Measurements from ENCODE around the gene STPG3. TPM values are rescaled to one million over a fixed set of nuclear protein-coding genes. Genes with fewer than 3 reads are reported as not detected.
A peak's percentile ranks its signal among the peaks of the same experiment; 100 is the strongest.

STPG3 gene
- total and polyA plus RNA-seq, 2 of the 13 experiments (the other 11 are each of a cell fraction or from before 2014, with no cell fraction given): not detected

GRCh38 chr9:137241490-137242268, 9.4 kb upstream of the STPG3 start (continued):
- TF ChIP-seq NONO (IDR thresholded peaks at IDR 0.05): no peak
- no peak for TF ChIP-seq NONO (CRISPR knock-in tag; conservative IDR thresholded peaks at IDR 0.05)
- no peak for TF ChIP-seq NFYC (CRISPR knock-in tag; IDR thresholded peaks at IDR 0.05)
- TF ChIP-seq CTCF (CRISPR knock-in tag; IDR thresholded peaks at IDR 0.05): peak; percentile 7; the same call in 1 of the 2 replicates
- no peak for TF ChIP-seq ZNF775 (CRISPR knock-in tag; IDR thresholded peaks at IDR 0.05; ENCODE audit: borderline replicate concordance)
- TF ChIP-seq ZNF672 (CRISPR knock-in tag; IDR thresholded peaks at IDR 0.05): peak; percentile 28; the same call in 1 of the 2 replicates
- TF ChIP-seq ARHGAP35 (CRISPR knock-in tag; IDR thresholded peaks at IDR 0.05; ENCODE audit: borderline replicate concordance): 0 out of 2 replicates have a peak, but pooled peaks have one; percentile 48
- no peak for TF ChIP-seq AHDC1 (CRISPR knock-in tag; IDR thresholded peaks at IDR 0.05; ENCODE audit: borderline replicate concordance)
- 0 out of 2 replicates have a peak, but pooled peaks have one; percentile 22 for TF ChIP-seq FOXJ3 (CRISPR knock-in tag; IDR thresholded peaks at IDR 0.05; ENCODE audit: borderline replicate concordance)
- TF ChIP-seq NFE2L2 (IDR thresholded peaks at IDR 0.05; ENCODE audit: low read length): no peak
- no peak; the same call in 1 of the 2 replicates for TF ChIP-seq TMF1 (CRISPR knock-in tag; IDR thresholded peaks at IDR 0.05; ENCODE audit: low read depth)
- no peak for TF ChIP-seq AFF4 (CRISPR knock-in tag; IDR thresholded peaks at IDR 0.05)
- TF ChIP-seq ARID5B (CRISPR knock-in tag; IDR thresholded peaks at IDR 0.05): 0 out of 2 replicates have a peak, but pooled peaks have one; percentile 37

Measured in HepG2 (cell line).